H1 (cell line): Measurements from ENCODE around the gene SPDYE5. TPM values are rescaled to one million over a fixed set of nuclear protein-coding genes. Genes with fewer than 3 reads are reported as not detected.

Experiments
- CTCF ChIA-PET: fragments of 300-600 bp; sonication (Branson Sonifier 250); formaldehyde crosslinking; loops from one replicate; lab custom pipeline; 2021; ENCODE audit not compliant: partially characterized antibody; lab: Charles Lee
- POLR2A ChIA-PET: fragments of 300-600 bp; sonication (Branson Sonifier 250); formaldehyde crosslinking; loops from one replicate; lab custom pipeline; 2021; ENCODE audit warnings: inconsistent platforms; ENCODE audit not compliant: partially characterized antibody; lab: Charles Lee
- DNase-seq, 2 experiments: peaks; one replicate each; pipeline versions ENCODE4 v3.0.0 to v3.0.0-alpha.2; 2010 to 2022; ENCODE audit warnings: low spot score in 2 of 2, low read depth in 1 of 2, mixed read lengths in 1 of 2
- FAIRE-seq: peaks from 2 replicates; lab custom pipeline; 2011; peaks lifted over from hg19 to GRCh38; lab: Jason Lieb, UNC
- H2AFZ ChIP-seq: 2 replicates; pipeline ENCODE4 v1.8.1; 2012; ENCODE audit warnings: low read length, inconsistent platforms
- H2AK5ac ChIP-seq: 2 replicates; pipeline ENCODE4 v1.6.1; 2013; ENCODE audit warnings: low read depth, low read length
- H2BK120ac ChIP-seq: replicated peaks from 2 replicates; pipeline ENCODE3; 2013; ENCODE audit warnings: low read depth, low read length, inconsistent platforms
- H2BK12ac ChIP-seq: 2 replicates; pipeline ENCODE4 v1.6.1; 2013; ENCODE audit warnings: low read depth, low read length
- H2BK15ac ChIP-seq: 2 replicates; pipeline ENCODE4 v1.6.1; 2013; ENCODE audit warnings: low read length
- H2BK20ac ChIP-seq: 2 replicates; pipeline ENCODE4 v1.6.1; 2013; ENCODE audit warnings: low read length
- H2BK5ac ChIP-seq: 2 replicates; pipeline ENCODE4 v1.6.1; 2013; ENCODE audit warnings: low read depth, low read length
- H3K14ac ChIP-seq: 2 replicates; pipeline ENCODE4 v1.6.1; 2013; ENCODE audit warnings: inconsistent platforms; ENCODE audit not compliant: insufficient read length
- H3K18ac ChIP-seq: 2 replicates; pipeline ENCODE4 v1.6.1; 2013; ENCODE audit warnings: low read length; ENCODE audit errors: extremely low read depth
- H3K23ac ChIP-seq: 2 replicates; pipeline ENCODE4 v1.6.1; 2013; ENCODE audit warnings: inconsistent platforms; ENCODE audit not compliant: insufficient read length
- H3K23me2 ChIP-seq: 2 replicates; pipeline ENCODE4 v1.6.1; 2013; ENCODE audit warnings: low read depth, low read length
- H3K27ac ChIP-seq: 2 replicates; pipeline ENCODE4 v1.6.1; 2011; ENCODE audit warnings: low read depth, low read length, inconsistent platforms
- H3K27me3 ChIP-seq, 4 experiments: replicated peaks in 1 of 4; 1 replicate in 1 of 4; 2 replicates in 3 of 4; pipeline versions ENCODE4 v1.6.1 to v1.8.1; 2011 to 2013; ENCODE audit warnings: low read length in 3 of 4, mild to moderate bottlenecking in 3 of 4, inconsistent platforms in 2 of 4, mixed read lengths in 2 of 4, moderate library complexity in 1 of 4; ENCODE audit not compliant: control insufficient read depth in 3 of 4, insufficient read depth in 3 of 4; ENCODE audit errors: extremely low read depth in 1 of 4
- H3K36me3 ChIP-seq, 4 experiments: 2 replicates each; pipeline versions ENCODE4 v1.6.1 to v1.8.1; 2011 to 2013; ENCODE audit warnings: mild to moderate bottlenecking in 4 of 4, low read length in 3 of 4, moderate library complexity in 2 of 4, control low read depth in 1 of 4, inconsistent platforms in 1 of 4; ENCODE audit not compliant: insufficient read depth in 4 of 4, control insufficient read depth in 2 of 4
- H3K4ac ChIP-seq: replicated peaks from 2 replicates; pipeline ENCODE3; 2013; ENCODE audit warnings: low read length, low read depth, mixed read lengths, inconsistent platforms; ENCODE audit not compliant: insufficient read length
- H3K4me1 ChIP-seq, 4 experiments: replicated peaks in 1 of 4; 1 replicate in 1 of 4; 2 replicates in 3 of 4; pipeline versions ENCODE4 v1.6.1 to v1.8.1; 2011 to 2013; ENCODE audit warnings: low read length in 3 of 4, inconsistent platforms in 2 of 4, mixed read lengths in 1 of 4; ENCODE audit not compliant: insufficient read depth in 4 of 4, control insufficient read depth in 3 of 4
- H3K4me2 ChIP-seq, 2 experiments: 2 replicates each; pipeline versions ENCODE4 v1.6.1 to v1.8.1; 2011 to 2013; ENCODE audit warnings: low read depth in 2 of 2, low read length in 2 of 2, control low read depth in 1 of 2, inconsistent platforms in 1 of 2, mild to moderate bottlenecking in 1 of 2; ENCODE audit not compliant: insufficient read depth in 1 of 2
- H3K4me3 ChIP-seq, 4 experiments: fragments of 200-600, 300-600 bp in 1 of 4; sonication (generic), shearing (Covaris generic), sonication (Bioruptor Twin) in 1 of 4; 2 replicates each; pipeline versions ENCODE4 v1.5.1 to v1.8.1; 2011 to 2016; ENCODE audit warnings: low read length in 4 of 4, low read depth in 3 of 4, control low read depth in 2 of 4, inconsistent platforms in 2 of 4, mild to moderate bottlenecking in 2 of 4, mixed read lengths in 1 of 4, moderate library complexity in 1 of 4; ENCODE audit not compliant: insufficient read depth in 2 of 4; ENCODE audit errors: extremely low read depth in 1 of 4
- H3K56ac ChIP-seq: replicated peaks from 2 replicates; pipeline ENCODE3; 2013; ENCODE audit warnings: low read depth, mild to moderate bottlenecking, mixed read lengths, low read length, inconsistent platforms; ENCODE audit not compliant: insufficient read length
- H3K79me1 ChIP-seq: 2 replicates; pipeline ENCODE4 v1.6.1; 2013; ENCODE audit warnings: low read depth, low read length, control low read depth
- H3K79me2 ChIP-seq, 2 experiments: 2 replicates each; pipeline versions ENCODE4 v1.6.1 to v1.8.1; 2012 to 2013; ENCODE audit warnings: low read length in 2 of 2, mild to moderate bottlenecking in 2 of 2, inconsistent platforms in 1 of 2; ENCODE audit not compliant: insufficient read depth in 2 of 2, control insufficient read depth in 1 of 2
- H3K9ac ChIP-seq, 4 experiments: replicated peaks in 1 of 4; 1 replicate in 1 of 4; 2 replicates in 3 of 4; pipeline versions ENCODE4 v1.6.1 to v1.8.1; 2011 to 2013; ENCODE audit warnings: low read depth in 3 of 4, low read length in 3 of 4, control low read depth in 2 of 4, mild to moderate bottlenecking in 2 of 4, moderate library complexity in 2 of 4, inconsistent platforms in 1 of 4; ENCODE audit errors: extremely low read depth in 1 of 4
- H3K9me3 ChIP-seq, 2 experiments: 2 replicates each; pipeline versions ENCODE4 v1.6.1 to v1.8.1; 2012 to 2013; ENCODE audit warnings: mild to moderate bottlenecking in 2 of 2, moderate library complexity in 2 of 2, control low read depth in 1 of 2, inconsistent platforms in 1 of 2, low read depth in 1 of 2, low read length in 1 of 2, mixed read lengths in 1 of 2; ENCODE audit not compliant: insufficient read depth in 2 of 2
- H4K20me1 ChIP-seq, 2 experiments: replicated peaks in 1 of 2; 2 replicates each; pipeline versions ENCODE3 to v1.8.1; 2011 to 2013; ENCODE audit warnings: inconsistent platforms in 2 of 2, low read length in 2 of 2, mild to moderate bottlenecking in 1 of 2; ENCODE audit not compliant: insufficient read depth in 2 of 2, control insufficient read depth in 1 of 2
- H4K5ac ChIP-seq: 2 replicates; pipeline ENCODE4 v1.6.1; 2013; ENCODE audit warnings: low read length, low read depth, mixed read lengths, inconsistent platforms; ENCODE audit not compliant: insufficient read length
- H4K8ac ChIP-seq: 2 replicates; pipeline ENCODE4 v1.8.0; 2013; ENCODE audit warnings: mild to moderate bottlenecking, moderate library complexity, low read length, inconsistent platforms; ENCODE audit not compliant: insufficient read depth; ENCODE audit errors: extremely low read depth
- H4K91ac ChIP-seq: replicated peaks from 2 replicates; pipeline ENCODE3; 2013; ENCODE audit warnings: low read length, mixed read lengths, inconsistent platforms; ENCODE audit not compliant: insufficient read length
- CHD2 ChIP-seq: IDR thresholded peaks from 2 replicates; pipeline ENCODE4 v1.6.1; 2012; ENCODE audit warnings: low read length, improper control_type of control experiment
- CREB1 ChIP-seq: IDR thresholded peaks from 2 replicates; pipeline ENCODE4 v1.6.1; 2012; ENCODE audit warnings: inconsistent platforms
- EP300 ChIP-seq, 2 experiments: IDR thresholded peaks; 1 replicate in 1 of 2; 2 replicates in 1 of 2; pipeline ENCODE4 v1.6.1; 2011 to 2012; ENCODE audit warnings: low read depth in 2 of 2, low read length in 2 of 2, mild to moderate bottlenecking in 2 of 2, borderline replicate concordance in 1 of 2, inconsistent platforms in 1 of 2, moderate library complexity in 1 of 2
- KDM4A ChIP-seq: IDR thresholded peaks from one replicate; pipeline ENCODE4 v1.7.1; 2012; ENCODE audit warnings: low read depth, mild to moderate bottlenecking, moderate library complexity, low read length, inconsistent platforms; ENCODE audit not compliant: severe bottlenecking
- POU5F1 ChIP-seq: IDR thresholded peaks from 2 replicates; pipeline ENCODE4 v1.6.1; 2011; ENCODE audit warnings: low read depth, mild to moderate bottlenecking, low read length, moderate library complexity
- SRF ChIP-seq: IDR thresholded peaks from 2 replicates; pipeline ENCODE4 v1.6.1; 2011; ENCODE audit warnings: mild to moderate bottlenecking, low read depth, low read length, moderate library complexity
- SUZ12 ChIP-seq: fragments of 200-600 bp; sonication (generic); IDR thresholded peaks from 2 replicates; pipeline ENCODE4 v1.6.1; 2012; ENCODE audit warnings: mild to moderate bottlenecking, inconsistent platforms, low read length, moderate library complexity, mixed read lengths
- WGBS, 2 experiments: shearing (Covaris generic) in 1 of 2; methylation state at CpG; one replicate each; pipeline versions ENCODE4 v1.1.6 to v1.1.7; 2013 to 2015; ENCODE audit warnings: low lambda C conversion rate in 2 of 2, mixed read lengths in 2 of 2, inconsistent platforms in 1 of 2, low coverage in 1 of 2, missing lambda C conversion rate in 1 of 2; ENCODE audit not compliant: insufficient replicate concordance in 2 of 2, insufficient coverage in 1 of 2, insufficient read length in 1 of 2; ENCODE audit errors: extremely low coverage in 1 of 2, missing lambda C conversion rate in 1 of 2; 5-methylcytosine and 5-hydroxymethylcytosine counted together
- polyA plus RNA-seq, 7 experiments: library from polyadenylated mRNA; depleted of rRNA in 3 of 7; stranded (reverse) in 5 of 7; unstranded in 2 of 7; fragments of >200 nt in 5 of 7; fragments of 200-250 nt in 2 of 7; gene quantifications; 1 replicate in 5 of 7; 2 replicates in 1 of 7; 4 replicates in 1 of 7; pipeline versions ENCODE4 v1.2.1 to v1.2.3, GENCODE V29; 2011 to 2013; ENCODE audit warnings: missing spikeins in 2 of 7, mixed read lengths in 2 of 7
- total RNA-seq: library from RNA; stranded (reverse); fragmentation: NEBNext Ultra II Directional; extraction: Animal tissue kit (Norgen Biotek cat#: 25700); gene quantifications from 2 replicates; pipeline ENCODE4 v1.2.1, GENCODE V29; 2021
- TF ChIP-seq, protein P1 (sequence below): IDR thresholded peaks from 2 replicates; pipeline ENCODE4 v1.6.1; 2012; ENCODE audit warnings: inconsistent platforms

The SPDYE5 gene
- total and polyA plus RNA-seq, 2 of the 8 experiments (the other 6 are each of a cell fraction or from before 2014, with no cell fraction given), result not detected

GRCh38 chr7:75536940-75537538, 44.9 kb downstream of the SPDYE5 start:
- H3K18ac ChIP-seq, result no peak overlapping the region
- no peak overlapping the region for H2AK5ac ChIP-seq
- no peaks in the 10 kb centered on the region for H3K4me1 ChIP-seq
- ChIA-PET POLR2A (no interaction called here), CTCF (no interaction called here)
- no peak overlapping the region for H2AFZ ChIP-seq
- no peak overlapping the region for H2BK15ac ChIP-seq
- no peak overlapping the region for H3K4me2 ChIP-seq
- H2BK20ac ChIP-seq, result no peak overlapping the region
- no peaks in the 10 kb centered on the region for H3K27me3 ChIP-seq
- H4K5ac ChIP-seq, result no peak overlapping the region
- H3K23ac ChIP-seq, result no peak overlapping the region
- H4K8ac ChIP-seq, result no peak overlapping the region
- H3K9ac ChIP-seq, result no peak overlapping the region
- H3K4ac ChIP-seq, result no peak overlapping the region
- FAIRE-seq (no peak), DNase-seq (no peak)
- no peak overlapping the region for H4K91ac ChIP-seq
- no peak overlapping the region for H2BK12ac ChIP-seq
- no peak overlapping the region for H3K4me3 ChIP-seq
- no peak overlapping the region for H3K56ac ChIP-seq
- no peak overlapping the region for H3K14ac ChIP-seq
- 90% methylated on average over 18 of the region's 18 CpGs; no CpG with 5 or more reads in 1 of the 2 experiments for WGBS, 2 experiments
- H3K9me3 ChIP-seq, result no peaks in the 10 kb centered on the region
- H2BK120ac ChIP-seq, result no peak overlapping the region
- no peak overlapping the region for H2BK5ac ChIP-seq
- H3K36me3 ChIP-seq, result peaks cover 29 to 62% (median 54%) of the 10 kb centered on the region in 4 experiments
- H3K23me2 ChIP-seq, result no peaks in the 10 kb centered on the region
- no peak overlapping the region for H3K27ac ChIP-seq
- no peaks in the 10 kb centered on the region for H3K79me2 ChIP-seq
- no peaks in the 10 kb centered on the region for H4K20me1 ChIP-seq
- no peaks in the 10 kb centered on the region for H3K79me1 ChIP-seq
- TF ChIP-seq SRF (no peak), KDM4A (no peak), POU5F1 (no peak), CREB1 (no peak), EP300 (IDR thresholded peaks at IDR 0.05; ENCODE audit: borderline replicate concordance in 1 of 2, low read depth in 2 of 2, low read length in 2 of 2) (no peak), SUZ12 (no peak), CHD2 (no peak)
- TF ChIP-seq, protein P1, sequence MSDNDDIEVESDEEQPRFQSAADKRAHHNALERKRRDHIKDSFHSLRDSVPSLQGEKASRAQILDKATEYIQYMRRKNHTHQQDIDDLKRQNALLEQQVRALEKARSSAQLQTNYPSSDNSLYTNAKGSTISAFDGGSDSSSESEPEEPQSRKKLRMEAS, result no peak
